Adipocyte (in vitro differentiated cells): Measurements from ENCODE around the gene ACBD4.
A peak's percentile ranks its signal among the peaks of the same experiment; 100 is the strongest.

Experiments used
- DNase-seq: peaks from one replicate; pipeline ENCODE4 v3.0.0-alpha.2; 2015; ENCODE audit warnings: low read depth
- H3K27me3 ChIP-seq: replicated peaks from 2 replicates; pipeline ENCODE4 v1.7.0; 2013; ENCODE audit warnings: mild to moderate bottlenecking, low read length, moderate library complexity; ENCODE audit not compliant: control insufficient read depth, insufficient read depth
- H3K36me3 ChIP-seq: 2 replicates; pipeline ENCODE4 v1.7.0; 2013; ENCODE audit warnings: low read length, mild to moderate bottlenecking, moderate library complexity; ENCODE audit not compliant: control insufficient read depth, insufficient read depth, severe bottlenecking
- H3K4me1 ChIP-seq: 2 replicates; pipeline ENCODE4 v1.7.0; 2013; ENCODE audit warnings: mild to moderate bottlenecking, low read length, moderate library complexity; ENCODE audit not compliant: control insufficient read depth, insufficient read depth
- H3K4me3 ChIP-seq: 2 replicates; pipeline ENCODE4 v1.7.0; 2013; ENCODE audit warnings: mild to moderate bottlenecking, low read length, moderate library complexity
- H3K9ac ChIP-seq: 2 replicates; pipeline ENCODE4 v1.7.0; 2013; ENCODE audit warnings: mild to moderate bottlenecking, low read length, moderate library complexity
- H3K9me3 ChIP-seq: 2 replicates; pipeline ENCODE4 v1.7.0; 2013; ENCODE audit warnings: mild to moderate bottlenecking, low read length, moderate library complexity; ENCODE audit not compliant: control insufficient read depth

The ACBD4 gene

GRCh38 chr17:45130681-45131615, 4.5 kb upstream of the ACBD4 start:
- H3K4me3 ChIP-seq, result peak overlapping the region; percentile 83
- DNase-seq, result peak; percentile 38
- no peaks in the 10 kb centered on the region for H3K36me3 ChIP-seq
- no peaks in the 10 kb centered on the region for H3K9me3 ChIP-seq
- H3K9ac ChIP-seq, result peak overlapping the region; percentile 92
- H3K27me3 ChIP-seq, result no peaks in the 10 kb centered on the region
- H3K4me1 ChIP-seq, result peaks cover 42% of the 10 kb centered on the region

- Histone ChIP-seq H3K9me3 (no peaks in the 10 kb centered on the region), H3K9ac (peak overlapping the region; percentile 92), H3K36me3 (no peaks in the 10 kb centered on the region), H3K4me1 (peaks cover 48% of the 10 kb centered on the region), H3K4me3 (peak overlapping the region; percentile 83), H3K27me3 (no peaks in the 10 kb centered on the region)
- DNase-seq, result peak; percentile 77
These were observed 3.7 kb upstream of the ACBD4 start for GRCh38 chr17:45131616-45132319.

GRCh38 chr17:45132320-45132571, 3.2 kb upstream of the ACBD4 start, which contains the start of gene PLCD3:
PLCD3 (minus strand) TSS chr17:45132515; CDS start chr17:45132410, 105 bp downstream.
- no peak for DNase-seq
- Histone ChIP-seq H3K9ac (peak within 1 kb of the TSS; percentile 92), H3K27me3 (no peaks in the 10 kb centered on the region), H3K4me3 (peak within 1 kb of the TSS; percentile 83), H3K36me3 (no peaks in the 10 kb centered on the region), H3K4me1 (peaks cover 44% of the 10 kb centered on the region), H3K9me3 (no peaks in the 10 kb centered on the region)

GRCh38 chr17:45132572-45133463, 2.7 kb upstream of the ACBD4 start:
- Histone ChIP-seq H3K36me3 (no peaks in the 10 kb centered on the region), H3K9ac (peak overlapping the region; percentile 92), H3K27me3 (no peaks in the 10 kb centered on the region), H3K4me1 (peaks cover 39% of the 10 kb centered on the region), H3K4me3 (peak overlapping the region; percentile 83), H3K9me3 (no peaks in the 10 kb centered on the region)
- DNase-seq, result peak; percentile 91

DNA sequence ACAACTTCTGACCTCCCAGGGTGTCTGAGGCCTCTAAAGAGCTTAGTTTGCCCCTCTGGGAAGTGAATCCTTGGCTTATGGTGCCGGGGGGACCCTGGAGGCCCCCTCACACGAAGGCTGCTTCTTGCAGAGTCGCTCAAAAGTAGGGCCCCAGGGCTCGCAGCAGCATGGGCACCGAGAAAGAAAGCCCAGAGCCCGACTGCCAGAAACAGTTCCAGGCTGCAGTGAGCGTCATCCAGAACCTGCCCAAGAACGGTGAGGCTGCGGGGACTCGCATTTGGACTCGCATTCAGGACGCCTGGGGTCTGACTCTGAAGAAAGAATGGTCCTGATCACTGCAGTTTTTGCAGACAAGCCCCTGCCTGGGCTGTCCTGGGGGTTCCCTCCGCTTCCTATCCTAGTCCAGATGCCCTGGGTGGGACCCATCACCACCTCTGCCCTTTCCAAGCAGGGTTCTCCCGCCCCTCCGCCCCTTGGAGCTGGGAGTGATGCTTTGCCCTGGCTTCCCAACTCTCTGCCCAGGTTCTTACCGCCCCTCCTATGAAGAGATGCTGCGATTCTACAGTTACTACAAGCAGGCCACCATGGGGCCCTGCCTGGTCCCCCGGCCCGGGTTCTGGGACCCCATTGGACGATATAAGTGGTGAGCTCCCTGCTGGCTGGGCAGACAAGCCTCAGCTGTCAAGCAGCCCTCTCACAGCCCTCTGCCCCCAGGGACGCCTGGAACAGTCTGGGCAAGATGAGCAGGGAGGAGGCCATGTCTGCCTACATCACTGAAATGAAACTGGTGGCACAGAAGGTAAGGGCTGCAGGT, 698 bp downstream of the ACBD4 start:
- Histone ChIP-seq H3K9me3 (no peaks in the 10 kb centered on the region), H3K36me3 (no peaks in the 10 kb centered on the region), H3K4me3 (peak overlapping the region; percentile 87), H3K9ac (peak overlapping the region; percentile 83), H3K4me1 (peaks cover 24% of the 10 kb centered on the region), H3K27me3 (no peaks in the 10 kb centered on the region)
- DNase-seq, result no peak

DNA sequence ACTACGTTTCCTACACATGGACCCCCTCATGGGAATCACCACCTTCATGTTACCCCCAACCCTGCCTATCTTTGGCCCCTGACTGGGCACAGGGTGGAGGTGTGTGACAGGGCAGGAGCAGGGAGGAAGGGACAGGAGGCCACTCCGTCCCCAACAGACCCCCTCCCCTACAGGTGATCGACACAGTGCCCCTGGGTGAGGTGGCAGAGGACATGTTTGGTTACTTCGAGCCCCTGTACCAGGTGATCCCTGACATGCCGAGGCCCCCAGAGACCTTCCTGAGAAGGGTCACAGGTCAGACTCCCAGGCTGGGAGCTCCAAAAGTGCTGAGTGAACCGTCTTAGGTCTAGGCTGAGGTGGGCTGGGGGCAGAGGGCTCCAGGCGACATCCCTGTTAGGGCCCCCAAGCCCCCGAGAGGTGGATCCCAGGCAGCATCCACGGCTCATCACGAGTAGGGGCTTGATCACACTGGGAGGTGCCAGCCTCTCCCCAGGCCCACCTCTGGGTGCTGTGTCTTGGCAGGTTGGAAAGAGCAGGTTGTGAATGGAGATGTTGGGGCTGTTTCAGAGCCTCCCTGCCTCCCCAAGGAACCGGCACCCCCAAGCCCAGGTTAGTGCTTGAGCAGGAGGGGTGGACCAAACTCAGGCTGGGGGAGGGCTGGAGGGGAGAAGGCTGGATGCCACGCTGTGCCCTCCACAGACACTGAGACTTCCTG, 1.5 kb downstream of the ACBD4 start:
- DNase-seq, result no peak
- no peaks in the 10 kb centered on the region for H3K9me3 ChIP-seq
- peaks cover 19% of the 10 kb centered on the region for H3K4me1 ChIP-seq
- no peak overlapping the region for H3K9ac ChIP-seq
- no peak overlapping the region for H3K4me3 ChIP-seq
- no peaks in the 10 kb centered on the region for H3K27me3 ChIP-seq
- H3K36me3 ChIP-seq, result no peaks in the 10 kb centered on the region

DNA sequence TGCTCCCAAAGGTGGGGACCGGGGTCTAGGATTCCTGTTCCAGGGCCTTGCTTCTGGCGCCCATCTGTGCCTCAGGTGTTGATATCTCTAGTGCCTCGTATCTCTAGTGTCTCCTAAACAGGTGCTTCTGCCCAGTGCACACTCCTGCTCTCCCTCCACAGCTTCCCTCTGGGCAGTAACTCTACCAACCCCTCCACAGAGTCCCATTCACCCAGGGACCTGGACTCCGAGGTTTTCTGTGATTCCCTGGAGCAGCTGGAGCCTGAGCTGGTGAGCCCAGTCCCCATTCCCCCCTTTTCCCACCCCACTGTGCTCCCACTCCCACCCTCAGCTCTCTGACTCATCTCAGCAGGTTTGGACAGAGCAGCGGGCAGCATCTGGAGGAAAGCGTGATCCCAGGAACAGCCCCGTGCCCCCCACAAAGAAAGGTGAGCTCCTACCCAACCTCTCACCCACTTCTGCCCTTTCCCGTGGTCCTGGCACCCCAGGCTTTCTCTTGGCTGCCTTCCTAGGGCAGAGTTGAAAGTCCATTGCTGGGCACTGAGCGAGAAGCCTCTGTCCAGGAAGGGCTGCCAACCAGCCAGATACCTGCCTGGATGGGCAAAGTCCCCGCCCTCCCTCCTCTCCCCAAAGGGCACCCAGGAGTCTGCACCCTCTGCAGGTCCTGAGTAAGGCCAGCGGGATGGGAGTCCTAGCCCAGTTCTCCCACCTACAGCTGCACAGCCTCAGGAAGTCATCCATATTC, 2.2 kb downstream of the ACBD4 start:
- Histone ChIP-seq H3K9me3 (no peaks in the 10 kb centered on the region), H3K4me3 (no peak overlapping the region), H3K36me3 (no peaks in the 10 kb centered on the region), H3K9ac (no peak overlapping the region), H3K27me3 (no peaks in the 10 kb centered on the region), H3K4me1 (peaks cover 19% of the 10 kb centered on the region)
- DNase-seq, result no peak

DNA sequence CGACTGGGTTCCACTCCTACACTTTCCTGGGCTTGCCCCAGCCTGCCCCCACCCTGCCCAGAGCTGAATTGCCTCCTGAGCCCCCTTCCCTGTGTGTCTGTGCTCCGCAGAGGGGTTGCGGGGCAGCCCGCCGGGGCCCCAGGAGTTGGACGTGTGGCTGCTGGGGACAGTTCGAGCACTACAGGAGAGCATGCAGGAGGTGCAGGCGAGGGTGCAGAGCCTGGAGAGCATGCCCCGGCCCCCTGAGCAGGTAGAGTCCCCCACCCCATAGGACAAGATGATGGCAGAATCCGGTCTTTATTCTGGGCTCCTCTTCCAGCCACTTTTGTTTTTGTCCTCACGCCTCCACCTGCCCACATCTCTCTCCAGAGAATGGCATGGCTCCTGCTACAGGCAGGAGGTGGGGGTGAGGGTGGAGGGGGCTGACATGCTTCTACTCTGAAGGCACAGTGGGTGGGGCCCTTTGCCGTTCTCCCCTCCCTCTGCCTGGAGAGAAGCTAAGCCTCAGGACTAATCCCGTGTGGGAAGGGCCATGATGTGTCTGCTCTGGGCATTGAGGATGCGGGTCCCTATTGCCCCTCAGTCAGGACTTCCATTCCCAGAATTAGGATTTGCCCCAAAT, 3.5 kb downstream of the ACBD4 start:
- Histone ChIP-seq H3K36me3 (no peaks in the 10 kb centered on the region), H3K27me3 (no peaks in the 10 kb centered on the region), H3K4me3 (no peak overlapping the region), H3K9me3 (no peaks in the 10 kb centered on the region), H3K9ac (no peak overlapping the region), H3K4me1 (peaks cover 21% of the 10 kb centered on the region)
- DNase-seq, result no peak

DNA sequence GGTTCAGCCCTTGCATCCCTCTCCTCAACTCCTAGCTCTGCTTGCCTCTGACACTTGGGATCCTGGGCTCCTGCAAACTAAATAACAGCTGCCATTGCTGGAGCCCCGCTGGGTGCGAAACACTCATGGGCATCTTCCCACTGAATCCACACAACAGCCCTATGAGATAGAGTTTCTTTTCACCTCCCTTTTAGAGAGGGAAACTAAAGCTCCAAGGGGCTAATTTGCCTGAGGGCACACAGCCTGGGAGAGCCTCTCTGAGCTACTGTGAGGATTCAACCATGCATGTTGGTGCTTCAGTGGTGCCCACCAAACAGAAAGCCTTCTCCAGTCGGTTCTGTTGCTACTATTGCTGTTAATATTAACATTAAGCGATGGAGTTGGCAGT, 4.0 kb downstream of the ACBD4 start:
- no peaks in the 10 kb centered on the region for H3K36me3 ChIP-seq
- H3K4me3 ChIP-seq, result no peak overlapping the region
- no peak for DNase-seq
- peaks cover 22% of the 10 kb centered on the region for H3K4me1 ChIP-seq
- H3K9me3 ChIP-seq, result no peaks in the 10 kb centered on the region
- H3K9ac ChIP-seq, result no peak overlapping the region
- no peaks in the 10 kb centered on the region for H3K27me3 ChIP-seq
